MG63 (cell line): ENCODE results near the gene GARIN5B. TPM values are rescaled to one million over a fixed set of nuclear protein-coding genes. Genes with fewer than 3 reads are reported as not detected.
"Not testable (repeated sequence)": the region's sequence is repeated elsewhere in the genome, so short reads cannot be mapped to it uniquely, and the experiment has no call there.

Experiments used
- DNase-seq: peaks from one replicate; pipeline ENCODE4 v3.0.0-alpha.2; 2020
- H3K27me3 ChIP-seq: fragments of 250-450 bp; sonication (Bioruptor Pico); 2 replicates; pipeline ENCODE4 v1.5.1; 2020; ENCODE audit warnings: mild to moderate bottlenecking, moderate library complexity
- H3K36me3 ChIP-seq: fragments of 250-450 bp; sonication (Bioruptor Pico); 2 replicates; pipeline ENCODE4 v1.5.1; 2020; ENCODE audit warnings: mild to moderate bottlenecking, moderate library complexity
- H3K4me3 ChIP-seq: fragments of 250-450 bp; sonication (Bioruptor Pico); 2 replicates; pipeline ENCODE4 v1.5.1; 2020; ENCODE audit warnings: mild to moderate bottlenecking, moderate library complexity
- H3K9me3 ChIP-seq: fragments of 250-450 bp; sonication (Bioruptor Pico); 2 replicates; pipeline ENCODE4 v1.5.1; 2020; ENCODE audit warnings: mild to moderate bottlenecking, moderate library complexity
- total RNA-seq: library from RNA; depleted of rRNA; stranded (reverse); fragments of >200 nt; shearing (Covaris generic); gene quantifications from 2 replicates; pipeline ENCODE4 v1.2.3, GENCODE V29; 2014; ENCODE audit warnings: low replicate concordance

Gene GARIN5B
- total RNA-seq, 1 experiment from 2014 or later, result not detected

DNA sequence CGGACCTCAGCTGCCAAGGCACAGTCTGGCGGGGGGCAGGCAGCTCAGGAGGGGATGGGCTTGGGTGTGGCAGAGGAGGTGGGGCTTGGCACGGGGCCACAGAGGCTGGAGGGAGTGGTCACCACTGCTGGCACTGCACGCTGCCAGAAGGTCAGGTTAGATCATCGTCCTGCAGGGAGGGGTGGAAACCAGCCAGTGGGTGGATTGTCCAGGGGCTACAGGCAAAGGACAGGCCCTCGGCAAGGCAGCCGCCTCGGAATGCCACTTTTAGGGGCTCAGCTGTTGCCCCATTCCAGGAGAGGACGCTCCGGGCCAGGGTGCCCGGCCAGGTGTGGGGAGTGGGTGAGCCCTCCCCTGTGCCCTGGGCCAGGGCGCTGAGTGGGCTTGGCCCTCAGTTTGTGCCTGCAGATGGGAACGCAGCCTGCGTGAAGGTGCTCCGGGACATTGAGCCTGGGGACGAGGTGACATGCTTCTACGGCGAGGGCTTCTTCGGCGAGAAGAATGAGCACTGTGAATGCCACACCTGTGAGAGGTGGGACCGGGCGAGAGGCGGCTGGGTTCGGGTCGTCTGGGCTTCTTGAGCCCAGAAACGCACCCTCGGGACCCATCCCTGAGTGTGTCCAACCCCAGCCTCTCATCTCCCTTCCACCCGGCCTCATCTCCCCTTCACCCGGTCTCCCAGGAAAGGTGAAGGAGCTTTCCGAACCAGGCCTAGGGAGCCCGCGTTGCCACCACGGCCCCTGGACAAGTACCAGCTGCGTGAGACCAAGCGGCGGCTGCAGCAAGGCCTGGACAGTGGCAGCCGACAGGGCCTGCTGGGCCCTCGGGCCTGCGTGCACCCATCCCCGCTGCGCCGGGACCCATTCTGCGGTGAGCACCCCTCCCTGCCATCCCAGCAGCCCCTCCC lies 17.0 kb downstream of the GARIN5B start:
- Histone ChIP-seq H3K4me3 (no peak overlapping the region), H3K9me3 (no peaks in the 10 kb centered on the region), H3K36me3 (peaks cover 13% of the 10 kb centered on the region), H3K27me3 (no peaks in the 10 kb centered on the region)
- peak; percentile 74 for DNase-seq

GRCh38 chr19:55345101-55345817 lies 17.8 kb downstream of the GARIN5B start:
- H3K9me3 ChIP-seq, result no peaks in the 10 kb centered on the region
- no peaks in the 10 kb centered on the region for H3K27me3 ChIP-seq
- DNase-seq, result no peak
- H3K4me3 ChIP-seq, result no peak overlapping the region
- peaks cover 13% of the 10 kb centered on the region for H3K36me3 ChIP-seq

GRCh38 chr19:55344444-55344843 lies 18.6 kb downstream of the GARIN5B start:
- no peaks in the 10 kb centered on the region for H3K27me3 ChIP-seq
- H3K36me3 ChIP-seq, result peaks cover 13% of the 10 kb centered on the region
- no peak for DNase-seq
- no peaks in the 10 kb centered on the region for H3K9me3 ChIP-seq
- H3K4me3 ChIP-seq, result no peak overlapping the region

DNA sequence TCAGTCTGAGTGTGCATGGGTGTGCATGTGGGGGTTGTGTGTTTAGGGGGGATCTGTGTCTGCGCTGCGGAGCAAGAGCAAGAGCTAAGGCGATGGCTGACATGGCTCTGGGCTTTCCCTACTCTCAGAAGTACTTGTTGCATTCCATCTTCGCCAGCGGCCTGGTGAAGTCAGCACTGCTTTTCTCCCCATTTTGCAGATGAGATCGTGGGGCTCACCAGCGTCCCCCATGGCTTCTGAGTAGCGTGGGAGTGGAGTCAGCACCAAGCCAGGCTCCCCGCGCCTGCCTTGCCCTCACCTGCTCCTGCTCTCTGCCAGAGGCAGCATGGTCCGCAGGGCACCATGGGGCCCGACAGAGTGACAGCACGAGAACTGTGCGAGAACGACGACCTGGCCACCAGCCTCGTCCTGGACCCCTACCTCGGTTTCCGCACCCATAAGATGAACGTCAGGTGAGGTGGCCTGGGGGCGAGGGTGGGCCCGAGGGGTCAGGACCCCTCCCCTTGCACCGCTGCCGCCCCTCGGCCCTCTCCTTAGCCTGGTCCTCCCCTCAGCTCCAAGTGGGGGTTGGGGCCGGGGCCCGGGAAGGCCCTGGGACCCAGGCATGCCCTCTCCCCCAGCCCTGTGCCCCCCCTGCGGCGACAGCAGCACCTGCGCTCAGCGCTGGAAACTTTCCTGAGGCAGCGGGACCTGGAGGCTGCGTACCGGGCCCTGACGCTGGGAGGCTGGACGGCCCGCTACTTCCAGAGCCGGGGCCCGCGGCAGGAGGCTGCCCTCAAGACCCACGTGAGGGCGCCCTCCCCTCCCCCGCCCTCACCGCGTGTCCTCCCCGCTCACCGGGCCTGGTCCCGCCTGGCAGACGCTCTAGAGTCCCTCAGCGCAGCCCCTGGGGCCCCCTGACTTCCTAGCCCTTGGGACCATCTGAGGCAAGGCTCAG lies 21.2 kb downstream of the GARIN5B start:
- Histone ChIP-seq H3K4me3 (no peak overlapping the region), H3K9me3 (no peaks in the 10 kb centered on the region), H3K36me3 (peaks cover 13% of the 10 kb centered on the region), H3K27me3 (peaks cover 5% of the 10 kb centered on the region; the same call in 1 of the 2 replicates)
- DNase-seq, result no peak

DNA sequence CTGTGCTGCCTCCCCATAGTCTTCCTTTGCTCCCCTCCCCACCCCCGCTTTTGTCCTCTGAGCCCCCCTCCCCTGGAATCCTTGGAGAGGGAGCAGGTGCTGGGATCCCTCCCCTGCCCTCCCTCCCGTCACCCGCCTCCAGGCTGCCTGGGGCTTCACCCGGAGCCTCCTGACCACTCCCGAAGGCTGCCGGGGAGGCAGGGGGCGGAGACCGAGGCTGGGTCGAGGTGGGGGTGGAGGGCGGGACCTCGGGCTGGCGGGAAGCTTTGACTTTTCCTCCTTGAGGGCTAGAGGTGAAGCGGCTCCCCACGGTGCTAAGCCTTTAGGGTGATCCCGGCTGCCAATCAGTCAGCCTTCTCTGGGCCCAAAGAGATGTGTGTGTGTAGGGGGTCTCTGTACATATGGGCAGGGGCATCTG lies 21.9 kb downstream of the GARIN5B start:
- H3K9me3 ChIP-seq, result no peaks in the 10 kb centered on the region
- peak; percentile 52 for DNase-seq
- peak overlapping the region; percentile 69; the same call in 1 of the 2 replicates for H3K4me3 ChIP-seq
- peaks cover 12% of the 10 kb centered on the region for H3K27me3 ChIP-seq
- H3K36me3 ChIP-seq, result peaks cover 12% of the 10 kb centered on the region

- Histone ChIP-seq H3K27me3 (peaks cover 13% of the 10 kb centered on the region), H3K4me3 (peak overlapping the region; percentile 69), H3K36me3 (peaks cover 9% of the 10 kb centered on the region), H3K9me3 (no peaks in the 10 kb centered on the region)
- no peak for DNase-seq
Measured at GRCh38 chr19:55340784-55341147, 22.3 kb downstream of the GARIN5B start.

- Histone ChIP-seq H3K9me3 (no peaks in the 10 kb centered on the region), H3K36me3 (peaks cover 9% of the 10 kb centered on the region), H3K27me3 (peaks cover 13% of the 10 kb centered on the region), H3K4me3 (peak overlapping the region; percentile 69)
- DNase-seq, result peak; percentile 44
Measured at GRCh38 chr19:55339889-55340783, 22.9 kb downstream of the GARIN5B start.

DNA sequence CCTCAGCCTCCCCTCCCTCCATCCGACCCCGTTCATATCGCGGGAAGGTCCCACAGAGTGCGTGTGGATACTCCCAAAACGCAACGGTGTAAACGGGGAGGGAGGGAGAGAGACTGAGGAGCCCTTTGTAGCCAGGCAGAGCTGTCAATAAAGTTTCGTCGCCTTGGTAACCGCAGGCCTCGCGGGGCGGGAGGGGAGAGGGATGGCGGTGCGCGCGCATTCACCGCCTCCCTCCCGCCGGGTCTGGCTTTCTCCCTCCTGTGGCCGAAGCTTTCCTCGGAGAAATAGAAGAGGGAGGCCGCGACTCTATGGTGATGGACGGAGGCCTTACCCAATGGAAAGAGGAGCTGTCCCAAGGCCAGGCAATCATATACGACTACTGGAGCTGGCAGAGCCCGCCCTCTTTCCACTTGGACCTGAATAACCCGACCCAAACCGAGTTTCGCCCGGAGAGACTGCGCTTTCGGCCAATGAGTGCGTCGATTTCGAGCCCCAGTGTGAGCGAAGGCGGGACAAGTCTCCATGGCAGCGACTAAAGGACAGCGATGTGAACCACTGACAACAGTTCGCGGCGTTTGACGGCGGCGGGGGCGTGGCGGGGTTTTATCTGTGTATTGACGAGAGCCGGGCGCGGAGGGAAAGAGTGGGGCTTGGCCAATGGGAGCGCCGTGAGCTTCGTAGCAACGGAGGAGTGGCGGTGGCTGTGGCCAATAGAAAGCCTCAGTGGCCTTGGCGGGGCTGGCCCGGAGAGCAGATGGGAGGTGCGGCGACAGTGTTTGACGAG lies 23.8 kb downstream of the GARIN5B start, which contains the start of gene KMT5C:
Gene KMT5C (plus strand): TSS at position 772 of the 784 bp plus-strand sequence. CDS start 2,061 bp downstream, outside the sequence.
- peak within 1 kb of the TSS; percentile 69 for H3K4me3 ChIP-seq
- H3K9me3 ChIP-seq, result no peaks in the 10 kb centered on the region
- peak; percentile 100 for DNase-seq
- peaks cover 9% of the 10 kb centered on the region for H3K36me3 ChIP-seq
- H3K27me3 ChIP-seq, result peaks cover 13% of the 10 kb centered on the region

- no peak for DNase-seq
- Histone ChIP-seq H3K27me3 (peaks cover 13% of the 10 kb centered on the region), H3K9me3 (no peaks in the 10 kb centered on the region), H3K4me3 (no peak overlapping the region), H3K36me3 (no peaks in the 10 kb centered on the region)
Measured at GRCh38 chr19:55336101-55336500, 27.0 kb downstream of the GARIN5B start.

GRCh38 chr19:55333870-55334269 lies 29.2 kb downstream of the GARIN5B start:
- Histone ChIP-seq H3K4me3 (no peak overlapping the region), H3K36me3 (no peaks in the 10 kb centered on the region), H3K27me3 (peaks cover 13% of the 10 kb centered on the region), H3K9me3 (no peaks in the 10 kb centered on the region)
- no peak for DNase-seq

DNA sequence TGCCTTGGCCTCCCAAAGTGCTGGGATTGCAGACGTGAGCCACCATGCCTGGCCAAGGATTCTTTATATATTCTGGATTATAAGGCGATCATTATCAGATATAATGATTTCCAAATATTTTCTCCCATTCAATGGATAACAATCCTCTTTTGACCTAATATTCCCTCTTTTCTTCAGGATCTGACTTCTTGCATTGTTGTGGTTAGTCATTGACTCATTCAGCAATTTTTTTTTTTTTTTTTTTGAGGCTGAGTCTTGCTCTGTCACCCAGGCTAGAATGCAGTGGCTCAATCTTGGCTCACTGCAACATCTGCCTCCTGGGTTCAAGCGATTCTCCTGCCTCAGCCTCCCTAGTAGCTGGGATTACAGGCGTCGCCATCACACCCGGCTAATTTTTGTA lies 33.3 kb downstream of the GARIN5B start:
- not testable (repeated sequence) for DNase-seq, H3K36me3 ChIP-seq, H3K9me3 ChIP-seq, H3K4me3 ChIP-seq, H3K27me3 ChIP-seq

DNA sequence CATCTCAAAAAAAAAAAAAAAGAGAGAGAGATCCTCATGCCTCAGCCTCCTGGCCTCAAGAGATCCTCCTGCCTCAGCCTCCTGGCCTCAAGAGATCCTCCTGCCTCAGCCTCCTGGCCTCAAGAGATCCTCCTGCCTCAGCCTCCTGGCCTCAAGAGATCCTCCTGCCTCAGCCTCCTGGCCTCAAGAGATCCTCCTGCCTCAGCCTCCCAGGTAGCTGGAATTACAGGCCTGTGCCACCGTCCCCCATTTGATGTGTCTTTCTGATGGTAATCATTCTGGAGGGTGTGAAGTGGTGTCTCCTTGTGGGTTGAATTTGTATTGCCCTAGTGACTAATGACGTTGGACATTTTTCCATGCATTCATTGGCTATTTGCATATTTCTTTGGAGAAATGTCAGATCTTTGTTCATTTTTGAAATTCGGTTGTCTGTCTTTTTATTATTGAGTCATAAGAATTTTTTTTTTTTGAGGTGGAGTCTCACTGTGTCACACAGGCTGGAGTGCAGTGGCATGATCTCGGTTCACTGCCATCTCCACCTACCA lies 34.2 kb downstream of the GARIN5B start:
- not testable (repeated sequence) for DNase-seq, H3K36me3 ChIP-seq, H3K27me3 ChIP-seq, H3K4me3 ChIP-seq, H3K9me3 ChIP-seq

- Histone ChIP-seq H3K4me3 (no peak within 1 kb of the TSS), H3K27me3 (no peaks in the 10 kb centered on the region), H3K36me3 (no peaks in the 10 kb centered on the region), H3K9me3 (no peaks in the 10 kb centered on the region)
- no peak for DNase-seq
Measured at GRCh38 chr19:55325172-55325571, 37.9 kb downstream of the GARIN5B start, which contains the start of gene TMEM150B. TMEM150B (minus strand) TSS chr19:55325341; CDS start chr19:55321036, 4,305 bp downstream.

DNA sequence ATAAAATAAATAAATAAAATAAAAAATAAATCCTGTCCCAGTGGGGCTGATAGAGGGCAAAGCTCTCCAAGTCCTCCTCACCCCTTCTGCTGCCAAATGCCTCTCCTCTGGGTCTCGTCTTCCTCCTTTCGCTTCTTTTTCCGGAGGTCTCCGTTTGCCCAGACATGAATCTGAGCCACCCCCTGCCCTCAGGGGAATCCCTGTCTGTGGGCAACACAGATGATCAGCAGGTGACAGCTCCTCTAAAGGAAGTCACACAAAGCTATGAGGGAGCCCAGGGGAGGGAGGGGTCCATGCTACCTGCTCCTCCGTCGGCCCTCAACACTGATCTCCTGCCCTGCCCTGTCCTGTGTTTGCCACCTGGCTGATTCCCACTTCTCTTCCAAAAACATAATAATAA lies 38.4 kb downstream of the GARIN5B start:
- no peaks in the 10 kb centered on the region for H3K27me3 ChIP-seq
- DNase-seq, result no peak
- H3K36me3 ChIP-seq, result no peaks in the 10 kb centered on the region
- no peak overlapping the region for H3K4me3 ChIP-seq
- no peaks in the 10 kb centered on the region for H3K9me3 ChIP-seq
